GDM1 (cell line): Measurements from ENCODE around the gene IMPDH1.

ENCODE experiments used
- DNase-seq: peaks from one replicate; lab custom pipeline; 2025; lab: John Stamatoyannopoulos, UW

The IMPDH1 gene

GRCh38 chr7:128434413-128435326, 24.9 kb upstream of the IMPDH1 start:
- no peak for DNase-seq

GRCh38 chr7:128431754-128432153, 22.0 kb upstream of the IMPDH1 start:
- no peak for DNase-seq

- no peak for DNase-seq
These were observed 21.4 kb upstream of the IMPDH1 start for GRCh38 chr7:128431221-128431620.

GRCh38 chr7:128430207-128430606, 20.4 kb upstream of the IMPDH1 start:
- no peak for DNase-seq

GRCh38 chr7:128427289-128427891, 17.6 kb upstream of the IMPDH1 start:
- peak; percentile 40 for DNase-seq

- DNase-seq, result peak; percentile 44
These were observed 16.1 kb upstream of the IMPDH1 start for GRCh38 chr7:128425850-128426249.

GRCh38 chr7:128424686-128425275, 15.0 kb upstream of the IMPDH1 start:
- no peak for DNase-seq

- DNase-seq, result no peak
These were observed 13.1 kb upstream of the IMPDH1 start for GRCh38 chr7:128422842-128423241.

- DNase-seq, result no peak
These were observed 12.3 kb upstream of the IMPDH1 start for GRCh38 chr7:128422037-128422436.

- no peak for DNase-seq
These were observed 11.6 kb upstream of the IMPDH1 start for GRCh38 chr7:128421384-128421783.

GRCh38 chr7:128420773-128421172, 11.0 kb upstream of the IMPDH1 start:
- no peak for DNase-seq

GRCh38 chr7:128419257-128419656, 9.5 kb upstream of the IMPDH1 start:
- no peak for DNase-seq

GRCh38 chr7:128417071-128417470, 7.3 kb upstream of the IMPDH1 start:
- DNase-seq, result no peak

GRCh38 chr7:128415217-128415785, 5.5 kb upstream of the IMPDH1 start:
- DNase-seq, result no peak

- DNase-seq, result no peak
These were observed 620 bp upstream of the IMPDH1 start for GRCh38 chr7:128410451-128410753.

GRCh38 chr7:128408709-128409595, 830 bp downstream of the IMPDH1 start:
- DNase-seq, result no peak

GRCh38 chr7:128407751-128408708, 1.8 kb downstream of the IMPDH1 start:
- no peak for DNase-seq

GRCh38 chr7:128407233-128407589, 2.6 kb downstream of the IMPDH1 start:
- DNase-seq, result no peak

GRCh38 chr7:128406314-128407232, 3.2 kb downstream of the IMPDH1 start:
- DNase-seq, result no peak
